Subcutaneous adipose tissue (tissue), 4 donors: ENCODE data around the gene CD40LG. TPM values are rescaled to one million over a fixed set of nuclear protein-coding genes. Genes with fewer than 3 reads are reported as not detected.

ENCODE experiments used
- total RNA-seq, 4 donors: library from RNA; depleted of rRNA; stranded (reverse); fragments of >200 nt; gene quantifications; one replicate each; pipeline ENCODE4 v1.1.0, GENCODE V29; 2016
- TF ChIP-seq, protein P1 (sequence below): fragments of 450-650 bp; IDR thresholded peaks from one replicate; pipeline ENCODE4 v1.5.1; 2016; ENCODE audit warnings: low read depth, mild to moderate bottlenecking, control low read depth, antibody characterized with exemption, moderate library complexity

The CD40LG gene
- total RNA-seq, 4 donors from 2014 or later: 0.33 to 0.51 TPM; not detected in 2

DNA sequence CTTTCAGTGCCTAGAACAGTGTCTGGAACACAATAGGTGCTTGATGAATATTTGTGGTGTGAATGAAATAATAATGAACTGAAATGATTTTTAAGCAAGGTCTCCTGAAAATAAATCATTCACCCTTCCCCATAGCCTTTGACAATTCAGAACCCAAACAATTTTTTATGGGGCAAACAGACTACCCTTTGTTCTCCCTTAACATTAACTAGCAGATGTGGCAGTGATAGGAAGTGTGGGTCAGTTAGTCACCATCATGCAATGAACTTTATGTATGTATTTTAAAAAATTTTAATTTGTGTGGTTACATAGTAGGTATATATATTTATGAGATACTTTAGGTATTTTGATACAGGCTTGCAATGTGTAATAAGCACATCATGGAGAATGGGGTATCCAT is 27.2 kb upstream of the CD40LG start:
- TF ChIP-seq, protein P1, sequence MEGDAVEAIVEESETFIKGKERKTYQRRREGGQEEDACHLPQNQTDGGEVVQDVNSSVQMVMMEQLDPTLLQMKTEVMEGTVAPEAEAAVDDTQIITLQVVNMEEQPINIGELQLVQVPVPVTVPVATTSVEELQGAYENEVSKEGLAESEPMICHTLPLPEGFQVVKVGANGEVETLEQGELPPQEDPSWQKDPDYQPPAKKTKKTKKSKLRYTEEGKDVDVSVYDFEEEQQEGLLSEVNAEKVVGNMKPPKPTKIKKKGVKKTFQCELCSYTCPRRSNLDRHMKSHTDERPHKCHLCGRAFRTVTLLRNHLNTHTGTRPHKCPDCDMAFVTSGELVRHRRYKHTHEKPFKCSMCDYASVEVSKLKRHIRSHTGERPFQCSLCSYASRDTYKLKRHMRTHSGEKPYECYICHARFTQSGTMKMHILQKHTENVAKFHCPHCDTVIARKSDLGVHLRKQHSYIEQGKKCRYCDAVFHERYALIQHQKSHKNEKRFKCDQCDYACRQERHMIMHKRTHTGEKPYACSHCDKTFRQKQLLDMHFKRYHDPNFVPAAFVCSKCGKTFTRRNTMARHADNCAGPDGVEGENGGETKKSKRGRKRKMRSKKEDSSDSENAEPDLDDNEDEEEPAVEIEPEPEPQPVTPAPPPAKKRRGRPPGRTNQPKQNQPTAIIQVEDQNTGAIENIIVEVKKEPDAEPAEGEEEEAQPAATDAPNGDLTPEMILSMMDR: no peak

DNA sequence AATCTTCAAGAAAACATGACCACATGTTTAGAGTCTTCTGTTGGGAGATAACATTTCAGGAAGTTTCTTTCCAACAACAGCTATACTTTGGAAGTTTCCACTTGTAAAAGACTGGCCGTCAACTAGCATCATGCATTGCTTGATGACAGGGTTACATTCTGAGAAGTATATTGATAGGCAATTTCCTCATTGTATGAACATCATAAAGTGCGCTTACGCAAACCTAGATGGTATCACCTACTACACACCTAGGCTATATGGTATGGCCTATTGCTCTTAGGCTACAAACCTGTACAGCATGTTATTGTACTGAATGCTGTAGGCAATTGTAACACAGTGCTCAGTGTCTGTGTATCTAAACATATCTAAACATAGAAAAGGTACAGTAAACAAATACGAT is 25.4 kb upstream of the CD40LG start:
- TF ChIP-seq, protein P1: no peak

DNA sequence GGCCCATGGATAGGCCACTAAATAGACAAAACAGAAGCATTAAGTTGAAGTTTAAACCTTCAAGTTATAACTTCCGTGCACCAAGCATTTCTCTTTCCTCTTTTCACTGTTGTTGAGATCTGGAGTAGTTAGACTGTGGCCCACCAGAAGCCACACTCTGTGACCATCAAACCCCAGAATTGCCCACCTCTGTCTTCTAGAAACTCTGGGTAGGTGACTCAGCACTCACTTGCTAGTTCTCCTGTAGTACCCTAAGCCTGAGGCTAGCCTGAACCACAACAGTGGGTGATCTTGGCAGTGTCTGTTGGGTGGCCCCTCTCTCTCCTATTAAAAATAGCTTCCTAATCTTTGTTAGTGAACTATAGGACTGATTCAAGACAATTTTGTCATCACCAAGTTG is 24.6 kb upstream of the CD40LG start:
- TF ChIP-seq, protein P1: no peak

GRCh38 chrX:136625246-136625645 is 22.7 kb upstream of the CD40LG start:
- TF ChIP-seq, protein P1: no peak

- TF ChIP-seq, protein P1: no peak
Measured at GRCh38 chrX:136626237-136626636, 21.7 kb upstream of the CD40LG start.

- TF ChIP-seq, protein P1: no peak
Measured at GRCh38 chrX:136626891-136627290, 21.1 kb upstream of the CD40LG start.

DNA sequence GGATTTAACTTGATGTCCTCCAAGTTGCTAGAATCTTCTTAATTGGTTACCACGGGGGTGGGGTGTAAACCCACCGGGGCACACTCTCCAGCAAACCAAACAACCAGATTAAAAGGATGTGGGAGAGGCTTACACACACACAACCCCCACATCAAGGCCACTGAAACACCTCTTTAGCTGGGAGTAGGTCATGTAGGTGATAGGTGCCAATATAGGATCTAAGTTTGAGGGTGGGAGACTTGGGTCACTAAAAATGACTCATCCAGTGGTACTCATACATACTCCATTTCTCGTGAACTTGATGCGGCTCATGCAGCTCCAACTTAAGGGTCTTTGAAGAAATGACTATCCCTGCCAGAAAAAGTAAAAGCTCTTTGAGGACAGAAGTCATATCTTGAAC is 20.5 kb upstream of the CD40LG start:
- TF ChIP-seq, protein P1: no peak
